Measurements from ENCODE around the gene PSENEN.
A peak's percentile ranks its signal among the peaks of the same experiment; 100 is the strongest.

The PSENEN gene

GRCh38 chr19:35745328-35746086, at the start of gene PSENEN, which contains the start of gene U2AF1L4:
TSS of gene PSENEN (plus strand) at chr19:35745651. CDS start at chr19:35745931, 280 bp downstream.
TSS of gene U2AF1L4 (minus strand) at chr19:35745418. CDS start at chr19:35745391, 27 bp downstream.
- DNase-seq (ENCODE audit: low spot score): peak; percentile 99

DNA sequence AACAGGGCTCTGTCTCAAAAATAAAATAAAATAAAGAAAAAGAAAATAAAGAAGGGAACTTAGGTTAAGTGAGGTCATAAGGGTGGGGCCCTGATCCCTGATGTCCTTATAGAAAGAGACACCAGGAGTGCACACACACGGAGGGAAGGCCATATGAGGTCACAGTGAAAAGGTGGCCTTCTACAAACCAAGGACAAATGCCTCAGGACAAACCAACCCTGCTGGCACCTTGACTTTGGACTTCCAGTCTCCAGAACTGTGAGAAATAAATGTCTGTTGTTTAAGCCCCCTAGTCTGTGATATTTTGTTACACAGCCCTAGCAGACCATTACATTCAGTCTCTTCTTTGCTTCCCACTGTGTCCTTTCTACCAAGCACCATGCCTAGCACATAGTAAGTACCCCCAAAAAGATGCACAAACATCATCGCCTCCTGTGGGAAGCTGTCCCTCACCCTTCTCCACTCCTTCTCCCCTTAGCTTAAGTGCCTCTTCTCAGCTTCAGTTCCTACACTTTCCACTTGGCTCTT, 49.5 kb upstream of the PSENEN start:
- no peak for DNase-seq (ENCODE audit: low spot score)

- no peak for DNase-seq (ENCODE audit: low spot score)
Measured at GRCh38 chr19:35696835-35697234, 48.6 kb upstream of the PSENEN start.

- peak; percentile 98 for DNase-seq (ENCODE audit: low spot score)
Measured at GRCh38 chr19:35702223-35703012, 43.0 kb upstream of the PSENEN start.

GRCh38 chr19:35703343-35703742, 42.1 kb upstream of the PSENEN start:
- DNase-seq (ENCODE audit: low spot score): no peak

GRCh38 chr19:35704218-35704617, 41.2 kb upstream of the PSENEN start, which contains the start of gene ZBTB32:
TSS of gene ZBTB32 (plus strand) at chr19:35704558. CDS start at chr19:35714627, 10,069 bp downstream.
- DNase-seq (ENCODE audit: low spot score): no peak

DNA sequence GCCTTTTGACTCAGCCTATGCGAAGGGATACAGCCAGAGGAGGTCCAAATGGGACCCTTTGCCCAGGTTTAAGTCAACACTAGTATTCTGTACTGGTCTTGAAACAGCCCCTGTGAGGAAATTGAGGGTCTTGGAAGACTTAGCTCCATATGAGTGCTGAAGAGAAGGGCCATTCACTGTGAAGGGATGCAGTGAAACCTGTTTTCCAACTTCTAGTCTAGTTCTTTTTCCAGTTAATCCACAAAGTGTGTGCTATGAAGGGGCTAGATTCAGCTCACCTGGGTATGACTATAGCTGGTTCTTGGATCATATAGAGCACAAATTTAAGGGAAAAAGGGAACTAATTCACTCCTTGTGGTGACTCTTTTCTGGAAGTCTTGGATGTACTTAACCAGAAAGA, 37.1 kb upstream of the PSENEN start:
- DNase-seq (ENCODE audit: low spot score): no peak

GRCh38 chr19:35710784-35711723, 34.4 kb upstream of the PSENEN start:
- DNase-seq (ENCODE audit: low spot score): no peak

DNA sequence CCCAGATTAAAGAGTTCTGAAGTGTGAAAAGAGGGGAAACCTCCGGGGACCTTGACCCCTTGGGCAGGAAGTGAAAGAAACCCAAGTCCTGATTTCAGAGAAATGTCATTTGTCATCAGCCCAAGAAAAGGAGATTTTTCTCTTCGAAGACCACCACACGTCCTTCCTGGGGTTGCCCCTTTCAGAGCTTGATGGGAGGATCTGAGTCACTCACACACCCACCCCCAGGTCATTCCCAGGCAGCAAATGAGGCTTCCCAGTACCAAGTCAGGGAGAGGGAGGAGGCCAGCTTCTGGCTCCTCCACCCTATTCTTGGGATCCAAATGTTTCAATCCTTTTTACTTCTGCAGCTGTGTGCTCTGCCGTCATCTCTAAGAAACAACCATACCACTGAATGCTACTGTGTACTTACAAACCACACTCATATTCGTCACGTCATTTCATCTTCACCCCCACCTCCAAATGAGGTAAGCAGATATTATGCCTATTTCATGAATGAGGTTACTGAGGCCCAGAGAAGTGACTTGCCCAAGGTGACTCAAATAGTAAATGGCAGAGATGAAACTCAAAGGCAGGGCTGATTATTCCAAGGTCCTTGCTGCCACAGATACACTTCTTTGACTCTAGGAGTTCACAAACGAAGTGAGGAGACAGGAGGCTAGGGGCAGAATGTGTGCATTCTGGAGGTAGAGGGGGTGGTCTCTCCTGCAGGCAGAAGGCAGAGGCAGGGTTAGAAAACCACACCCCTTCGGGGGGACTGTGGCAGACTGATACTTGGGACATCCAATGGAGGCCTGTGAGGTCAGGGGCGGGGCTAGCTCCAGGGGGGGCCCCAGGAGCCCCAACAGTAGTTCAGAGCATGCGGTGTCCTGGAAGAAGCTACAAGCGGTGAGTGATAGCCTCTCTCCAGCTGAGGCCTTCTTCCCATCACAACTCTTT, 32.6 kb upstream of the PSENEN start:
- no peak for DNase-seq (ENCODE audit: low spot score)

DNA sequence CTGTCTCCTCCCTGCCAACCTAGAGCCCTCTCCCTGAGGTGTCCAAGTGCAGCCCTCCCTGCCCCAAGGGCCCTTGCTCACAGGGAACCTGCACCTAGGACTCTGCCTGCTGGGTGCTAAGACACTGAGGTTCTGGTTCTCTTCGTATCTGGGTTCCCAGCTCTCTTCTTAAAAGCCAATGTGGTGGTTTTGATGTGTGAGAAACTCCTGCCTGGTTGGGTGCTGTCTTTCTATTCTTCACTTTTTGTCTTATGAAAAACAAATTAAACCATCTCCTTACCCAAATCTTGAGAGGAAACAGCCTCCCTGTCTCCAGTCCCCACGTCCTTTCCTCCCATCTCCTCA, 32.0 kb upstream of the PSENEN start:
- no peak for DNase-seq (ENCODE audit: low spot score)

GRCh38 chr19:35713904-35714495, 31.5 kb upstream of the PSENEN start:
- no peak for DNase-seq (ENCODE audit: low spot score)

DNA sequence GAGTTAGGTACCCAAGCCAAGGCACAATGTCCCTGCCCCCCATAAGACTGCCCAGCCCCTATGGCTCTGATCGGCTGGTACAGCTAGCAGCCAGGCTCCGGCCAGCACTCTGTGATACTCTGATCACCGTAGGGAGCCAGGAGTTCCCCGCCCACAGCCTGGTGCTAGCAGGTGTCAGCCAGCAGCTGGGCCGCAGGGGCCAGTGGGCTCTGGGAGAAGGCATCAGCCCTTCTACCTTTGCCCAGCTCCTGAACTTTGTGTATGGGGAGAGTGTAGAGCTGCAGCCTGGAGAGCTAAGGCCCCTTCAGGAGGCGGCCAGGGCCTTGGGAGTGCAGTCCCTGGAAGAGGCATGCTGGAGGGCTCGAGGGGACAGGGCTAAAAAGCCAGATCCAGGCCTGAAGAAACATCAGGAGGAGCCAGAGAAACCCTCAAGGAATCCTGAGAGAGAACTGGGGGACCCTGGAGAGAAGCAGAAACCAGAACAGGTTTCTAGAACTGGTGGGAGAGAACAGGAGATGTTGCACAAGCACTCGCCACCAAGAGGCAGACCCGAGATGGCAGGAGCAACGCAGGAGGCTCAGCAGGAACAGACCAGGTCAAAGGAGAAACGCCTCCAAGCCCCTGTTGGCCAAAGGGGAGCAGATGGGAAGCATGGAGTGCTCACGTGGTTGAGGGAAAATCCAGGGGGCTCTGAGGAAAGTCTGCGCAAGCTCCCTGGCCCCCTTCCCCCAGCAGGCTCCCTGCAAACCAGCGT, 30.7 kb upstream of the PSENEN start:
- no peak for DNase-seq (ENCODE audit: low spot score)

- no peak for DNase-seq (ENCODE audit: low spot score)
Measured at GRCh38 chr19:35715355-35715809, 30.1 kb upstream of the PSENEN start.

DNA sequence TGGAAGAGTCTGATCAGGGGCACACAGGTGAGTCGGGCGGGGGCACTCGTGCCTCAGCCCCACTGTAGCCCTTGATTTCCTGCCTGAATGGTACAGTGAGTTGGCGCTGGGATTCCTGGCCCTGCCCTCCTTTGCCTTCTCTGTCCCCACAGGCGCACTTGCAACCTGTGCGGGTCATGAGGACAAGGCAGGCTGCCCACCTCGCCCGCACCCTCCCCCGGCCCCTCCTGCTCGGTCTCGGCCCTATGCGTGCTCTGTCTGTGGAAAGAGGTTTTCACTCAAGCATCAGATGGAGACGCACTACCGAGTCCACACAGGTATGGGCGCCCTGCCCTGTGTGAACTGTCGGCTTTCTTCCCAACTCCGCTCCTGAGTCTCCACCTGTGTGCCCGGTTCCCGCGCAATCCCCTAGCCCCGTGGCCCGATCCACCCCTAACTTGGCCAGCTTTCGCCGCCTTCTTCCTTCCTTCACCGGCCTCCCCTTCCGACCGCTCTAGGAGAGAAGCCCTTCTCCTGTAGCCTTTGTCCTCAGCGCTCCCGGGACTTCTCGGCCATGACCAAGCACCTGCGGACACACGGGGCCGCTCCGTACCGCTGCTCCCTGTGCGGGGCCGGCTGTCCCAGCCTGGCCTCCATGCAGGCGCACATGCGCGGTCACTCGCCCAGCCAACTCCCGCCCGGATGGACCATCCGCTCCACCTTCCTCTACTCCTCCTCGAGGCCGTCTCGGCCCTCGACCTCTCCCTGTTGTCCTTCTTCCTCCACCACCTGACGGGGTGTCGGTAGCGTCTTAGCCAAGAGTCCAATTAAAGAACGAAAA, 29.3 kb upstream of the PSENEN start:
- DNase-seq (ENCODE audit: low spot score): peak; percentile 58

- DNase-seq (ENCODE audit: low spot score): peak; percentile 83
Measured at GRCh38 chr19:35716801-35717664, 28.4 kb upstream of the PSENEN start.

- peak; percentile 96 for DNase-seq (ENCODE audit: low spot score)
Measured at GRCh38 chr19:35717665-35718344, 27.6 kb upstream of the PSENEN start, which contains the start of gene KMT2B. TSS of gene KMT2B (plus strand) at chr19:35718003. CDS start at chr19:35718019, 16 bp downstream.

Data from LoVo (cell line).